Measurements from ENCODE around the gene BARX1.

The BARX1 gene

GRCh38 chr9:93922535-93922934 is 32.6 kb downstream of the BARX1 start:
- Histone ChIP-seq H3K27ac (no peak overlapping the region), H3K36me3 (no peaks in the 10 kb centered on the region), H3K9me3 (ENCODE audit: severe bottlenecking) (no peaks in the 10 kb centered on the region), H3K4me3 (ENCODE audit: low read depth, low read length) (no peak overlapping the region), H3K27me3 (ENCODE audit: insufficient read depth, low read depth, severe bottlenecking) (peaks cover 8% of the 10 kb centered on the region)
- TF ChIP-seq CTCF (IDR thresholded peaks at IDR 0.05; ENCODE audit: low read depth, low read length) = no peak
- no peak for DNase-seq

- Histone ChIP-seq H3K9me3 (ENCODE audit: severe bottlenecking) (no peaks in the 10 kb centered on the region), H3K4me3 (ENCODE audit: low read depth, low read length) (no peak overlapping the region), H3K27me3 (ENCODE audit: insufficient read depth, low read depth, severe bottlenecking) (peaks cover 8% of the 10 kb centered on the region), H3K36me3 (no peaks in the 10 kb centered on the region), H3K27ac (no peak overlapping the region)
- DNase-seq = no peak
- no peak for TF ChIP-seq CTCF (IDR thresholded peaks at IDR 0.05; ENCODE audit: low read depth, low read length)
Measured at GRCh38 chr9:93920131-93920800, 34.9 kb downstream of the BARX1 start.

- no peak for DNase-seq
- H3K27me3 ChIP-seq (ENCODE audit: insufficient read depth, low read depth, severe bottlenecking) = peaks cover 8% of the 10 kb centered on the region
- TF ChIP-seq CTCF (IDR thresholded peaks at IDR 0.05; ENCODE audit: low read depth, low read length) = no peak
Measured at GRCh38 chr9:93918061-93918460, 37.1 kb downstream of the BARX1 start.

GRCh38 chr9:93917121-93917853 is 37.9 kb downstream of the BARX1 start:
- no peak overlapping the region for H3K27ac ChIP-seq
- DNase-seq = no peak
- H3K27me3 ChIP-seq (ENCODE audit: insufficient read depth, low read depth, severe bottlenecking) = peaks cover 8% of the 10 kb centered on the region
- no peaks in the 10 kb centered on the region for H3K36me3 ChIP-seq
- no peak for TF ChIP-seq CTCF (IDR thresholded peaks at IDR 0.05; ENCODE audit: low read depth, low read length)
- no peaks in the 10 kb centered on the region for H3K9me3 ChIP-seq (ENCODE audit: severe bottlenecking)
- no peak overlapping the region for H3K4me3 ChIP-seq (ENCODE audit: low read depth, low read length)

More at GRCh38 chr9:93918061-93918460, 37.1 kb downstream of the BARX1 start:
- Histone ChIP-seq H3K9me3 (ENCODE audit: severe bottlenecking) (no peaks in the 10 kb centered on the region), H3K27ac (no peak overlapping the region), H3K36me3 (no peaks in the 10 kb centered on the region), H3K4me3 (ENCODE audit: low read depth, low read length) (no peak overlapping the region)

GRCh38 chr9:93916358-93916757 is 38.8 kb downstream of the BARX1 start:
- H3K36me3 ChIP-seq = no peaks in the 10 kb centered on the region
- H3K27me3 ChIP-seq (ENCODE audit: insufficient read depth, low read depth, severe bottlenecking) = peaks cover 8% of the 10 kb centered on the region
- no peaks in the 10 kb centered on the region for H3K9me3 ChIP-seq (ENCODE audit: severe bottlenecking)
- H3K4me3 ChIP-seq (ENCODE audit: low read depth, low read length) = no peak overlapping the region
- H3K27ac ChIP-seq = no peak overlapping the region
- no peak for DNase-seq
- no peak for TF ChIP-seq CTCF (IDR thresholded peaks at IDR 0.05; ENCODE audit: low read depth, low read length)

All from WERI-Rb-1 (cell line).